HS-27A (cell line): ENCODE measurements around the gene ALDH7A1.
"Not testable (repeated sequence)": the region's sequence is repeated elsewhere in the genome, so short reads cannot be mapped to it uniquely, and the experiment has no call there.

Source experiments
- DNase-seq: peaks from one replicate; pipeline ENCODE4 v3.0.0-alpha.2; 2012; ENCODE audit warnings: low read depth, missing footprints

ALDH7A1 gene

GRCh38 chr5:126595486-126596083 lies 566 bp upstream of the ALDH7A1 start:
- no peak for DNase-seq

GRCh38 chr5:126591549-126591948 lies 3.5 kb downstream of the ALDH7A1 start:
- no peak for DNase-seq

DNA sequence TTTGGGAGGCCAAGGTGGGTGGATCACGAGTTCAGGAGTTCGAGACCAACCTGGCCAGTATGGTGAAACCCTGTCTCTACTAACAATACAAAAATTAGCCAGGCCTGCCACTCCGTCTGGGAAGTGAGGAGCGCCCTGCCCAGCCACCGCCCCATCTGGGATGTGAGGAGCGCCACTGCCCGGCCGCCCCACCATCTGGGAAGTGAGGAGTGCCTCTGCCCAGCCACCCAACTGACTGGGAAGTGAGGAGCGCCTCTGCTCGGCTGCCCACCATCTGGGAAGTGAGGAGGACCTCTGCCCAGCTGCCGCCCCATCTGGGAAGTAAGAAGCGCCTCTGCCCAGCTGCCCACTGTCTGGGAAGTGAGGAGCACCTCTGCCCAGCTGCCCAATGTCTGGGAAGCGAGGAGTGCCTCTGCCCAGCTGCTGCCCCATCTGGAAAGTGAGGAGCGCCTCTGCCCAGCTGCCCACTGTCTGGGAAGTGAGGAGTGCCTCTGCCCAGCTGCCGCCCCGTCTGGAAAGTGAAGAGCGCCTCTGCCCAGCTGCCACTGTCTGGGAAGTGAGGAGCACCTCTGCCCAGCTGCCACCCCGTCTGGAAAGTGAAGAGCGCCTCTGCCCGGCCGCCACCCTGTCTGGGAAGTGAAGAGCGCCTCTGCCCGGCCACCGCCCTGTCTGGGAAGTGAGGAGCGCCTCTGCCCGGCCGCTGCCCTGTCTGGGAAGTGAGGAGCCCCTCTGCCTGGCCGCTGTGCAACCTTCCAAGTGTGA lies 5.3 kb downstream of the ALDH7A1 start:
- no peak for DNase-seq

- no peak for DNase-seq
Measured at GRCh38 chr5:126587551-126588390, 7.2 kb downstream of the ALDH7A1 start.

GRCh38 chr5:126583761-126584160 lies 11.3 kb downstream of the ALDH7A1 start:
- DNase-seq = no peak

GRCh38 chr5:126579716-126580115 lies 15.3 kb downstream of the ALDH7A1 start:
- no peak for DNase-seq

GRCh38 chr5:126577415-126577814 lies 17.6 kb downstream of the ALDH7A1 start:
- DNase-seq = no peak

DNA sequence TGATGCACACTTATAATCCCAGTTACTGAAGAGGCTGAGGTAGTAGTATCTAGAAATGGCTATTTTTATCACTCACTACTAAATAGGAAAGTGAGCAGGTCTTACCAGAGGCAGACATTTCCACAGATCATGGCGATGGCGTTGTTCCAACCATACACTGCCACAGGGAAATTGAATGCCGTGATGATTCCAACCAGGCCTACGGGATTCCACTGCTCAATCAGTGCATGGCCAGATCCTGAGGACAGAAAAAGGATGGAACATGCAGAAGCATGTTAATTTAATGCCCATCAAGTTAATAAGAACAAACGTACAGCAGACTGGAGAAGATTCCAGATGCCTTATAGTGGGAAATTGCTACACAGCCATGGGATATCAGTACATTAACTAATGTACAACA lies 18.0 kb downstream of the ALDH7A1 start:
- no peak for DNase-seq

DNA sequence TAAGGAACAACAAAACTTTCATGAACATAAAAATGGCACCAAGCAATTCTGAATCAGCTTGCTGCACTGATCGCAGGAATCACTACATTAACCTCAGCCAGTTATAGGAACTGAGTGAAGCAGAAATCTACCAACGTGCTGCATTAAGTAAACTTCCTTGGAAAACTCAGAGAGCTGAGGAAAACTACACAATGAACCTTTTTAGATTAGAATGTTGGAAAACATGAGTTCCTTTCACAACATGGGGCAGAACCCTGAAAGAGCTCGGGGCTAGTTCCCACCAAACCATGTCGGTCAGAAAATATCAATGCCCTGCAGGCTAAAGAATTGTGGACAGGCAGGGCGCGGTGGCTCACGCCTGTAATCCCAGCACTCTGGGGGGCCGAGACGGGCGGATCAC lies 19.4 kb downstream of the ALDH7A1 start:
- DNase-seq = no peak

DNA sequence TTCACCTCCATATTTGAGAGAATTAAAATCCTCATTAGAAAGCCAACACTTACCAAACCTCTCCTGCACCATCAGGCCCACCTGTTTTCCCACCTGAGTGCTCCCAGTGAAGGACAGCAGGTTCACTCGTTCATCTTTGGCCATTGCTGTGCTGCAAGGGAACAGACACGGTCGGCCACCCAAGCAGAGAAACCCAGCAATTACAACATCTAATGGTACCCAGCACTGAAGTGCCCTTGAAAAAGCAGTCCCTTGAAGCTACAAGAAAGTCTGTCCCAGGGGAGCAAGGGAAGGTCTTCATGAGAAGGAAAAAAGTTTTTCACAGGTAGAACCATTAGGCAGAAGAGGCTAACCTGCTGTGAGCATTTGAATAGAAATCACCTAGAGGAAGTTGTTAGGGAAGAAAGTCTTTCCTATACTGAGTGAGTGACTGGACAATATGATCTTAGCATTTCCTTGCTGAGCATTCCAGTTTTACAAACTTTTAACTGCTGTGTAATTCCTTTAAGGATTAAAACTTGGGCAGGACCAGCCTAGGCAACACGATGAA lies 26.7 kb downstream of the ALDH7A1 start:
- DNase-seq = no peak

DNA sequence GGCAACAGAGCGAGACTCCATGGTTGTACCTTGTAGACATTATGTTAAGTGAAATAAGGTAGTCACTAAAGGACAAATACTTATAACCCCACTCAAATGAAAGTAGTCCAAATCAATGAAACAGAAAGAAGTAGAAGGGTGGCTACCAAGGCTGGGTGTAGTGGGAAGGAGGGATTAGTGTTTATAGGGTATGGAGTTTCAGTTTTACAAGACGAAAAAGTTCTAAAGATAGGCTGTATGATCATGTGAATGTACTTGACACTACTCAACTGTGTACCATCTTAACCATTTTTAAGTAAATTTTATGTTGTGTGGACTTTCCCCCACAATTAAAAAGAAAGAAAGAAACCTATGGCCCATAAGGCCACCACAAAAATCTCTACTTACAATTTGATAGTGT lies 32.2 kb downstream of the ALDH7A1 start:
- DNase-seq = no peak

- DNase-seq = no peak
Measured at GRCh38 chr5:126561908-126562307, 33.1 kb downstream of the ALDH7A1 start.

GRCh38 chr5:126555101-126555500 lies 39.9 kb downstream of the ALDH7A1 start:
- not testable (repeated sequence) for DNase-seq

- DNase-seq = no peak
Measured at GRCh38 chr5:126552614-126553013, 42.4 kb downstream of the ALDH7A1 start.

DNA sequence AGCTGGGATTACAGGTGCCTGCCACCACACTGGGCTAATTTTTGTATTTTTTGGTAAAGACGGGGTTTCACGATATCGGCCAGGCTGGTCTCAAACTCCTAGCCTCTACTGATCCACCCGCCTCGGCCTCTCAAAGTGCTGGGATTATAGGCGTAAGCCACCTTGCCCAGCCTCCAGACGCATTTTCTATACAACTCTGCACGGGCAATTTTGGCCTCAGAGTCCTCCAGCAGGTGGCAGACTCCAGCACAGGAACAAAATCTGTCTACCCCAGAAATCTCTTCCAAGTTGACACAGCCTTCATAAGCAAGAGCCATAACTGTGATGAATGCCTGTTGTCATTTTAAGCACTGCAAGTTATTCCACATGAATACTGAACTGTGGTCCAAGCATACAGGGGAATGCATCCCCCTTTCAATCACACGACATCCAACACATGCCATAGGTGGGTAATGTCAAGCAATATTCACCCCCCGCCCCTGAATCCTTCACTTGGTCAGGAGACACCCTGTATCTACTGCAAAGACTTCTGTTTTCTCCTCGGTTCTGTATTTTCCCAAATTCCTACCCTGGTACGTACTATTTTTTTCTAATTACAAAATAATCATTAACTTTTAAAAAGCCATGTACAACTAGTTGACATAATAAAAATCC lies 50.8 kb downstream of the ALDH7A1 start:
- DNase-seq = no peak

DNA sequence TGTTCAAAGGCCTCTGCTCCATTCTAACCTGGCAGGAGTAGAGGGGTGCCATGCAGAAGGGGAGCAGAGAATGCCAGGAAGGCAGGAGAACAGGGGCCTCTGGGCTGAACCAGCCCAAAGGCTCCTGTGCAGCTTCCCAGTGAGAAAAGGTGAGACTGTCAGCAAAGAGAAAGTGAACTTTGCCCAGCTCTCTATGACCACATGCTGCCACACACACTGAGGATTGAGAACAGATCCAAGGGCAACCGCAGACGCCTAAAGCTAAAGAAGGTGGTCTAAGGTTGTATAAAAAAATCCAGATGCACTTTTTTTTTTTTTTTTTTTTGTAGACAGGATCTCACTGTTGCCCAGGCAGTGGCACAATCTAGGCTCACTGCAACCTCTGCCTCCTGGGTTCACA lies 51.4 kb downstream of the ALDH7A1 start:
- no peak for DNase-seq

DNA sequence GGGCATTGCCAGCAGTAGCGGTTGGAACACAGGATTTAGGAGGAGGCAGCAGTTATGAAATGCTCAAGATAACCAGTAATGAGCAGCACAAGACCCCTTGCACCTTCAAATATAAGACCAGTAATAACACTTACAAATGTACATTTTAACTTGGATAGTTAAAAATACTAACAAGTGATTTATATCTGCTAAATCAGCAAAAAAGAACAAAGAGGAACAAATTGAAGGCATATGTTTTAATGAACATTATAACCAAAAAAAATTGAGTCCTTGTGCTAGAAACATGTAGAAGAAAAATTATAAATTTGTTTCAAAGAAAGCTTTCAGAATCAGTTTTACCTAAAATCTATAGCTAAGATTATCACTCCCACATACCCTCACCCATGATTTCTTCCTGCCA lies 52.0 kb downstream of the ALDH7A1 start:
- DNase-seq = no peak

- DNase-seq = no peak
Measured at GRCh38 chr5:126542441-126542840, 52.6 kb downstream of the ALDH7A1 start.

GRCh38 chr5:126540631-126541030 lies 54.4 kb downstream of the ALDH7A1 start:
- no peak for DNase-seq

- DNase-seq = no peak
Measured at GRCh38 chr5:126538579-126538978, 56.4 kb downstream of the ALDH7A1 start.

DNA sequence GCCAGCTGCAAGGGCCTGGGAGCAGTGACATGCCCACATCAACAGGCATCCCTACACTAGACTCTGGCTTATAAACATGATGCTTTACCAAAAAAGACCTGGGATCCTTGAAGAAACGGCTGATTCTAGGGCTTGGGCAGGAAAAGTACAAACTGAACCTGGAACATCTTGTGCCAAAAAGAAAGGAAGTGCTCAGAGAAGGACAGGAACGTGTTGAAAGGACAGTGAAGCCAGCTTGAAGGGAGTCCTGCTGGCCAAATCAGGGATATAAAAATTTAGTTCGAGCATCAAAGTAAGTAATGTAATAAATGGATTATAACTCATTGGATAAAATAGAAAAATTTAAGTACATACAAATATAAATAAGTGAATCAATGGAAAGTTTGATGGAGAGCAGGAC lies 58.1 kb downstream of the ALDH7A1 start:
- DNase-seq = no peak

- no peak for DNase-seq
Measured at GRCh38 chr5:126535856-126536545, 59.0 kb downstream of the ALDH7A1 start.
